BLaER1 treated with 17β-estradiol and CSF1 and Interleukin-3, amounts not matched to agents 10 nM and 100 nM (cell line): Measurements from ENCODE around the gene GLG1.

Experiments used
- H3K27ac ChIP-seq, 11 experiments: shearing (Covaris generic); formaldehyde crosslinking; 2 replicates each; pipeline ENCODE4 v1.8.1; 2022
- H3K27me3 ChIP-seq, 11 experiments: shearing (Covaris generic); formaldehyde crosslinking; 2 replicates each; pipeline ENCODE4 v1.8.1; 2022
- H3K36me3 ChIP-seq, 11 experiments: shearing (Covaris generic); formaldehyde crosslinking; 2 replicates each; pipeline ENCODE4 v1.8.1; 2022
- H3K4me1 ChIP-seq, 10 experiments: shearing (Covaris generic); formaldehyde crosslinking; 2 replicates each; pipeline ENCODE4 v1.8.1; 2022
- H3K4me2 ChIP-seq, 11 experiments: shearing (Covaris generic); formaldehyde crosslinking; 2 replicates each; pipeline ENCODE4 v1.8.1; 2022
- H3K4me3 ChIP-seq, 10 experiments: shearing (Covaris generic); formaldehyde crosslinking; 2 replicates each; pipeline ENCODE4 v1.8.1; 2022
- H3K9ac ChIP-seq, 11 experiments: shearing (Covaris generic); formaldehyde crosslinking; 2 replicates each; pipeline ENCODE4 v1.8.1; 2022
- H3K9me3 ChIP-seq, 11 experiments: shearing (Covaris generic); formaldehyde crosslinking; replicated peaks in 1 of 11; 2 replicates each; pipeline ENCODE4 v1.8.1; 2022
- H4K20me1 ChIP-seq, 11 experiments: shearing (Covaris generic); formaldehyde crosslinking; 2 replicates each; pipeline ENCODE4 v1.8.1; 2022
- Cebpa-rat ChIP-seq, 11 experiments: shearing (Covaris generic); IDR thresholded peaks; 2 replicates each; pipeline ENCODE4 v1.8.1; 2022

GLG1 gene

GRCh38 chr16:74637742-74638453 is 31.0 kb upstream of the GLG1 start:
- no peak overlapping the region for H3K27ac ChIP-seq
- H3K4me3 ChIP-seq: no peak overlapping the region
- peaks cover 97 to 100% (median 100%) of the 10 kb centered on the region in 11 experiments for H3K36me3 ChIP-seq
- H3K9ac ChIP-seq: no peak overlapping the region
- no peaks in the 10 kb centered on the region for H3K9me3 ChIP-seq
- no peaks in the 10 kb centered on the region for H3K4me1 ChIP-seq
- H3K27me3 ChIP-seq: no peaks in the 10 kb centered on the region
- peaks cover 0 to 94% (median 40%) of the 10 kb centered on the region in 11 experiments; a peak in 18 of 22 replicates for H4K20me1 ChIP-seq
- no peak for TF ChIP-seq Cebpa-rat (IDR thresholded peaks at IDR 0.05)
- no peak overlapping the region for H3K4me2 ChIP-seq

DNA sequence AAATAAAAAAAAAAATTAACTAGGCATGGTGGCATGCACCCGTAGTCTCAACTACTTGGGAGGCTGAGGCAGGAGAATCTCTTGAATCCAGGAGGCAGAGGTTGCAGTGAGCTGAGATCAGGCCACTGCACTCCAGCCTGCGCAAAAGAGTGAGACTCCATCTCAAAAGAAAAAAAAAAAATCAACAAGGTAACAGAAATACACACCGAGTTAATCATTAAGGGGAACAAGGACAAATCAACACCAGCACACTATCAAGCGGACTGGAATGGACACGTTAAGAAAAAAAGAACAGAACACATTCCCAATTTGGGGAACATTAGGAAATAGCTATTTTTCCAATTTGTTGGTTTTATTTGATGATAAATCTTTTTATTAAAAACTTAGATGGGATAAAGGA is 28.4 kb upstream of the GLG1 start:
- H3K27me3 ChIP-seq: no peaks in the 10 kb centered on the region
- no peak overlapping the region for H3K4me3 ChIP-seq
- H3K4me2 ChIP-seq: no peak overlapping the region
- no peak for TF ChIP-seq Cebpa-rat (IDR thresholded peaks at IDR 0.05)
- no peak overlapping the region for H3K9ac ChIP-seq
- H3K9me3 ChIP-seq: no peaks in the 10 kb centered on the region
- no peaks in the 10 kb centered on the region for H3K4me1 ChIP-seq
- no peak overlapping the region for H3K27ac ChIP-seq
- H4K20me1 ChIP-seq: peaks cover 0 to 81% (median 36%) of the 10 kb centered on the region in 11 experiments; a peak in 17 of 22 replicates
- peaks cover 98 to 100% (median 100%) of the 10 kb centered on the region in 11 experiments for H3K36me3 ChIP-seq

GRCh38 chr16:74633686-74634085 is 26.8 kb upstream of the GLG1 start:
- H3K27ac ChIP-seq: no peak overlapping the region
- H3K4me3 ChIP-seq: no peak overlapping the region
- H3K9me3 ChIP-seq: no peaks in the 10 kb centered on the region
- no peak overlapping the region for H3K9ac ChIP-seq
- no peak overlapping the region for H3K4me2 ChIP-seq
- H3K27me3 ChIP-seq: no peaks in the 10 kb centered on the region
- peaks cover 0 to 77% (median 37%) of the 10 kb centered on the region in 11 experiments; a peak in 17 of 22 replicates for H4K20me1 ChIP-seq
- H3K4me1 ChIP-seq: no peaks in the 10 kb centered on the region
- TF ChIP-seq Cebpa-rat (IDR thresholded peaks at IDR 0.05): no peak
- peaks cover 99 to 100% (median 100%) of the 10 kb centered on the region in 11 experiments for H3K36me3 ChIP-seq

- H3K27ac ChIP-seq: no peak overlapping the region; a peak in 1 of 22 replicates
- TF ChIP-seq Cebpa-rat (IDR thresholded peaks at IDR 0.05): no peak
- H4K20me1 ChIP-seq: peaks cover 4 to 87% (median 71%) of the 10 kb centered on the region in 11 experiments; a peak in 19 of 22 replicates
Measured at GRCh38 chr16:74627506-74628220, 20.7 kb upstream of the GLG1 start.

DNA sequence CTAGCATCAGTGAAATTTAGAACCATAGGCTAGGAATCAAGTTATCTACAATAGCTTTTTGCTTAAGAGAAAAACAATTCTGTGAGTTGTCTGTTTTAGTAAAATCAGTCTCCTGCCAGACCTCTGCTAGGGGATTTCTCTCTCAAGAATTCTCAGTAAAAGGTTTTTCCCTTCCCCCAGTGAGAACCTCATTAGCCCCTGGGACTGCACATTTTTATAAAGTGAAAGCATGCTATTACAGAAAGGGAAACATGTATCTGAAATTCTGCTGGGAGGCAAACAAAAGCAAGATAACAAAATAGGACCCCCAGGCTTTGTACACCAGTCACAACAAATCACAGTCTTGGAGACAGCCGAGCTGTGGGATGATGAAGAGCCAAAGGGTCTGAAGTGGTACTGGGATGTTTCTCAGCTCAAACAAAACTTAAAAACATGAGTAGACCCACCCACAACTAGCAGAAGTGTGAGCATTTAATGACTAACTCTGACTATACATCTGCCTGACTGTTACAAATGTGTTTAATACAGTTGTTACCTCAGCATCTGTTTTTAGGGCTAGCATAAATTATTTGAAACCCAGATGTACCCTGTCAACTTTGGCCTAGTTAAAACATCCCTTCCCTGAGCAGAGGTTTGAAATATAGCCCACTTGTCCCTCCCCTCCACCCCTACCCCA is 20.0 kb upstream of the GLG1 start:
- Histone ChIP-seq H3K4me1 (no peaks in the 10 kb centered on the region; a peak in 1 of 20 replicates), H3K4me3 (no peak overlapping the region), H3K9ac (no peak overlapping the region), H3K36me3 (peaks cover 100% of the 10 kb centered on the region in 11 experiments), H3K27ac (no peak overlapping the region), H3K9me3 (no peaks in the 10 kb centered on the region), H3K27me3 (no peaks in the 10 kb centered on the region), H3K4me2 (no peak overlapping the region), H4K20me1 (peaks cover 4 to 87% (median 74%) of the 10 kb centered on the region in 11 experiments; a peak in 19 of 22 replicates)
- no peak for TF ChIP-seq Cebpa-rat (IDR thresholded peaks at IDR 0.05)

More at GRCh38 chr16:74627506-74628220, 20.7 kb upstream of the GLG1 start:
- Histone ChIP-seq H3K4me3 (no peak overlapping the region), H3K4me2 (no peak overlapping the region), H3K9ac (peak overlapping the region in 1 of 11 experiments; percentile 7; a peak in 2 of 22 replicates), H3K27me3 (no peaks in the 10 kb centered on the region), H3K9me3 (no peaks in the 10 kb centered on the region), H3K4me1 (no peaks in the 10 kb centered on the region; a peak in 1 of 20 replicates), H3K36me3 (peaks cover 100% of the 10 kb centered on the region in 11 experiments)

DNA sequence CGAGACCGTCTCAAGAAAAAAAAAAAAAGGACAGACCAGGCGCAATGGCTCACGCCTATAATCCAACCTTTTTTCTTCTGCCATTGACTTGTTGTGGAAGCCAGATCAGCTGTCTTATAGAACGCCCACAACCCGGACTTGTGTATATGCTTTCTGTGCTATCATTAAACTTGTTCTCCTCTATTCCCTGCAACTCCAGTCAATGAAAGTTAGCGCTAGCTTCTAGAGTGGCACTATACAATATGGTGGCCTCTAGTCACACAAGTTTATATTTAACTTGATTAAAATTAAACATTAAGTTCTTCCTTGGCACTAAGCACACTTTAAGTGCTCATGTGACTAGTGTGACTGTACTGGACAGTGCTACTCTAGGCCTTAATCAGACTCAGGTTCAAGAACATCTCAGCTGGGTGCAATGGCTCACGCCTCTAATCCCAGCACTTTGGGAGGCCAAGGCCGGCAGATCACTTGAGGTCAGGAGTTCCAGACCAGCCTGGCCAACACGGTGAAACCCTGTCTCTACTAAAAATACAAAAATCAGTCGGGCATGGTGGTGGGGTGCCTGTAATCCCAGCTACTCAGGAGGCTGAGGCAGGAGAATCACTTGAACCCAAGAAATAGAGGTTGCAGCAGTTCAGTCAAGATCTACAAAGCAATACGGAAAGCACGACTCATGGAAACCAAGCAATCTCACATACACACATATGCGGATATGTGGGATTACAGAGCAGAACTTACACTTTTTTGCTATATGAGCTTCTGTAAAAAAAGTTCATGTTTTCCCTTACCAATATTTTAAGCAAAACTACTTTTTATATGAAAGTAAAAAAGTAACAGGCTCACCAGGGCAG is 18.8 kb upstream of the GLG1 start:
- no peaks in the 10 kb centered on the region; a peak in 1 of 20 replicates for H3K4me1 ChIP-seq
- H3K4me2 ChIP-seq: no peak overlapping the region
- no peaks in the 10 kb centered on the region for H3K9me3 ChIP-seq
- H3K27ac ChIP-seq: no peak overlapping the region
- TF ChIP-seq Cebpa-rat (IDR thresholded peaks at IDR 0.05): no peak
- H4K20me1 ChIP-seq: peaks cover 4 to 80% (median 74%) of the 10 kb centered on the region in 11 experiments; a peak in 19 of 22 replicates
- H3K36me3 ChIP-seq: peaks cover 99 to 100% (median 100%) of the 10 kb centered on the region in 11 experiments
- no peak overlapping the region for H3K9ac ChIP-seq
- H3K27me3 ChIP-seq: no peaks in the 10 kb centered on the region
- H3K4me3 ChIP-seq: no peak overlapping the region

DNA sequence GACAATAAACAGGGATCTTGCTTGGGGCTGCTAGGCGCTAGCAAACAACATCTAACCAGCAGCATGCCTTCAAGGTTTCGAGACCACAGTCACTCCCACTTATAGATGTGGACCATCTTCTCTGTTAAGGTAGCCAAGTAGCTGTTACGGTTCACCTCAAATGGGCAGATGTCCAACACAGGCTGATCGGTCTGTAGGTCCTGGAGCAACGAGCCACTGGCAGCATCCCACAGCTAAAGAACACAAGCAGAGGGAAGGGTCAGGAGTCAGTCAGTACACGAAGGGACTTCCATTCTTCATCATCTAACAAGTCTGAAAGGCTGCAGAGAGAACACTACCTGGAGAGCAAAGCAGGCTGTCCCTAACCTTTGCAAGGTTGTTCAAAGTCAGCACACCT is 16.9 kb upstream of the GLG1 start:
- H3K4me3 ChIP-seq: no peak overlapping the region
- no peak overlapping the region; a peak in 1 of 22 replicates for H3K9ac ChIP-seq
- H3K4me2 ChIP-seq: no peak overlapping the region
- no peaks in the 10 kb centered on the region for H3K9me3 ChIP-seq
- peaks cover 4 to 76% (median 63%) of the 10 kb centered on the region in 11 experiments; a peak in 19 of 22 replicates for H4K20me1 ChIP-seq
- H3K36me3 ChIP-seq: peaks cover 93 to 100% (median 98%) of the 10 kb centered on the region in 11 experiments
- no peaks in the 10 kb centered on the region; a peak in 1 of 20 replicates for H3K4me1 ChIP-seq
- no peaks in the 10 kb centered on the region for H3K27me3 ChIP-seq
- no peak for TF ChIP-seq Cebpa-rat (IDR thresholded peaks at IDR 0.05)
- H3K27ac ChIP-seq: no peak overlapping the region

- Histone ChIP-seq H3K4me1 (no peaks in the 10 kb centered on the region; a peak in 1 of 20 replicates), H3K4me3 (no peak overlapping the region), H3K27me3 (no peaks in the 10 kb centered on the region), H3K36me3 (peaks cover 88 to 100% (median 97%) of the 10 kb centered on the region in 11 experiments), H4K20me1 (peaks cover 4 to 71% (median 58%) of the 10 kb centered on the region in 11 experiments; a peak in 19 of 22 replicates), H3K27ac (no peak overlapping the region), H3K9me3 (no peaks in the 10 kb centered on the region), H3K4me2 (no peak overlapping the region), H3K9ac (no peak overlapping the region)
- TF ChIP-seq Cebpa-rat (IDR thresholded peaks at IDR 0.05): no peak
Measured at GRCh38 chr16:74623214-74623838, 16.4 kb upstream of the GLG1 start.
